A549 (cell line): ENCODE measurements around the gene FOXJ2. TPM values are rescaled to one million over a fixed set of nuclear protein-coding genes. Genes with fewer than 3 reads are reported as not detected.
"Not testable (repeated sequence)": the region's sequence is repeated elsewhere in the genome, so short reads cannot be mapped to it uniquely, and the experiment has no call there.

Experiments
- ATAC-seq, 2 experiments: fragments of 200-7000 bp in 1 of 2; fragments of >200 bp in 1 of 2; cut with Nextera tagmentation in 1 of 2; cut with Tn5 transposase in 1 of 2; 3 replicates each; pipeline versions ENCODE4 v1.8.0 to v1.9.1; 2018 to 2020; ENCODE audit warnings: mild to moderate bottlenecking in 1 of 2, moderate library complexity in 1 of 2
- CTCF ChIA-PET: fragments of 300-600 bp; sonication (Branson Sonifier 250); formaldehyde crosslinking; extraction: SDS; loops from one replicate; lab custom pipeline; 2021; ENCODE audit warnings: antibody characterized with exemption, inconsistent platforms; lab: Yijun Ruan, JAX
- POLR2A ChIA-PET: fragments of 350-600 bp; formaldehyde crosslinking; extraction: SDS; loops from one replicate; lab custom pipeline; 2021; ENCODE audit warnings: antibody characterized with exemption, inconsistent platforms; lab: Yijun Ruan, JAX
- DNase-seq, 2 experiments: peaks; one replicate each; pipeline versions ENCODE4 v3.0.0 to v3.0.0-alpha.2; 2011 to 2016; ENCODE audit warnings: low read depth in 1 of 2, low spot score in 1 of 2
- FAIRE-seq: peaks from 2 replicates; lab custom pipeline; 2011; peaks lifted over from hg19 to GRCh38; lab: Jason Lieb, UNC
- H3K27ac ChIP-seq, 2 experiments: fragments of >200 bp; sonication (Bioruptor Twin); formaldehyde crosslinking; 3 replicates each; pipeline ENCODE4 v1.5.1; 2016 to 2017
- H3K4me1 ChIP-seq: fragments of >200 bp; sonication (Bioruptor Twin); formaldehyde crosslinking; 3 replicates; pipeline ENCODE4 v1.6.1; 2016
- H3K4me2 ChIP-seq: fragments of >200 bp; sonication (Bioruptor Twin); formaldehyde crosslinking; 3 replicates; pipeline ENCODE4 v1.6.1; 2016
- H3K4me3 ChIP-seq: fragments of >200 bp; sonication (Bioruptor Twin); formaldehyde crosslinking; 3 replicates; pipeline ENCODE4 v1.5.1; 2016
- H3K9me3 ChIP-seq: fragments of >200 bp; sonication (Bioruptor Twin); formaldehyde crosslinking; 3 replicates; pipeline ENCODE4 v1.6.1; 2016
- CHD2 ChIP-seq: fragments of 150-350 bp; IDR thresholded peaks from 2 replicates; pipeline ENCODE4 v1.6.1; 2014; ENCODE audit warnings: low read length; ENCODE audit not compliant: partially characterized antibody
- FOSL2 ChIP-seq, 2 experiments: fragments of 450-650 bp in 1 of 2; fragments of >200 bp in 1 of 2; sonication (Bioruptor Twin) in 1 of 2; formaldehyde crosslinking; IDR thresholded peaks; 2 replicates each; pipeline versions ENCODE4 v1.5.0 to v1.6.1; 2016 to 2020; ENCODE audit warnings: mild to moderate bottlenecking in 1 of 2, moderate library complexity in 1 of 2
- GATA3 ChIP-seq: IDR thresholded peaks from 2 replicates; pipeline ENCODE4 v1.6.1; 2012; ENCODE audit warnings: borderline replicate concordance
- HDAC2 ChIP-seq: fragments of 200-600 bp; sonication (generic); IDR thresholded peaks from 2 replicates; pipeline ENCODE4 v1.6.1; 2016
- NPAS2 ChIP-seq: fragments of 250-450 bp; sonication (Bioruptor Pico); IDR thresholded peaks from 2 replicates; pipeline ENCODE4 v1.8.0; 2022; ENCODE audit warnings: mild to moderate bottlenecking, moderate library complexity, borderline replicate concordance
- NR3C1 ChIP-seq: fragments of >200 bp; sonication (Bioruptor Twin); formaldehyde crosslinking; IDR thresholded peaks from 3 replicates; pipeline ENCODE4 v1.6.1; 2017
- PHF8 ChIP-seq: fragments of 200-600 bp; sonication (generic); IDR thresholded peaks from 2 replicates; pipeline ENCODE4 v1.6.1; 2016; ENCODE audit warnings: low read depth, mild to moderate bottlenecking, antibody characterized with exemption, moderate library complexity, borderline replicate concordance
- POLR2A ChIP-seq: IDR thresholded peaks from 2 replicates; pipeline ENCODE4 v1.6.1; 2012; ENCODE audit warnings: mild to moderate bottlenecking, low read length
- POLR2AphosphoS2 ChIP-seq: conservative IDR thresholded peaks from 2 replicates; pipeline ENCODE4 v1.6.1; 2012; ENCODE audit warnings: low read length, improper control_type of control experiment, inconsistent platforms
- RNF2 ChIP-seq: fragments of 200-600 bp; sonication (generic); IDR thresholded peaks from 2 replicates; pipeline ENCODE4 v1.6.1; 2016; ENCODE audit warnings: low read depth, mild to moderate bottlenecking, antibody characterized with exemption, moderate library complexity, borderline replicate concordance
- TP53 ChIP-seq: fragments of 250-450 bp; sonication (Bioruptor Pico); IDR thresholded peaks from 2 replicates; pipeline ENCODE4 v1.5.0; 2021; ENCODE audit warnings: mild to moderate bottlenecking, moderate library complexity
- WGBS: methylation state at CpG from one replicate; pipeline ENCODE4 v1.1.6; 2017; ENCODE audit errors: missing lambda C conversion rate; 5-methylcytosine and 5-hydroxymethylcytosine counted together
- polyA plus RNA-seq, 4 experiments: library from polyadenylated mRNA; depleted of rRNA in 3 of 4; stranded (reverse); fragments of >200 nt; fragmentation: RNase III in 1 of 4; extraction: RNeasy Plus Mini Kit Qiagen cat#74134 plus additional on column Dnase treatment in 1 of 4; gene quantifications; 2 replicates in 3 of 4; 3 replicates in 1 of 4; pipeline ENCODE4 v1.2.3, GENCODE V29; 2011 to 2017
- TF ChIP-seq, protein P1 (sequence below): IDR thresholded peaks from 2 replicates; pipeline ENCODE4 v1.6.1; 2012; ENCODE audit warnings: low read depth, borderline replicate concordance
- TF ChIP-seq, protein P2 (sequence below): fragments of 200-600 bp; sonication (generic); IDR thresholded peaks from 2 replicates; pipeline ENCODE4 v1.6.1; 2016; ENCODE audit warnings: antibody characterized with exemption, mild to moderate bottlenecking, moderate library complexity
- TF ChIP-seq, protein P3 (sequence below): fragments of 250-450 bp; sonication (Bioruptor Pico); IDR thresholded peaks from 2 replicates; pipeline ENCODE4 v1.5.0; 2021; ENCODE audit warnings: mild to moderate bottlenecking, moderate library complexity, borderline replicate concordance
- TF ChIP-seq, protein P4 (sequence below): fragments of 250-450 bp; sonication (Bioruptor Pico); IDR thresholded peaks from 2 replicates; pipeline ENCODE4 v1.5.0; 2020; ENCODE audit warnings: low read depth, mild to moderate bottlenecking, moderate library complexity
- TF ChIP-seq, protein P5 (sequence below): fragments of >200 bp; sonication (Bioruptor Twin); formaldehyde crosslinking; IDR thresholded peaks from 2 replicates; pipeline ENCODE4 v1.6.1; 2016

FOXJ2 gene
- polyA plus RNA-seq, 2 of the 4 experiments (the other 2 are of a cell fraction): 7.0 to 7.4 TPM

DNA sequence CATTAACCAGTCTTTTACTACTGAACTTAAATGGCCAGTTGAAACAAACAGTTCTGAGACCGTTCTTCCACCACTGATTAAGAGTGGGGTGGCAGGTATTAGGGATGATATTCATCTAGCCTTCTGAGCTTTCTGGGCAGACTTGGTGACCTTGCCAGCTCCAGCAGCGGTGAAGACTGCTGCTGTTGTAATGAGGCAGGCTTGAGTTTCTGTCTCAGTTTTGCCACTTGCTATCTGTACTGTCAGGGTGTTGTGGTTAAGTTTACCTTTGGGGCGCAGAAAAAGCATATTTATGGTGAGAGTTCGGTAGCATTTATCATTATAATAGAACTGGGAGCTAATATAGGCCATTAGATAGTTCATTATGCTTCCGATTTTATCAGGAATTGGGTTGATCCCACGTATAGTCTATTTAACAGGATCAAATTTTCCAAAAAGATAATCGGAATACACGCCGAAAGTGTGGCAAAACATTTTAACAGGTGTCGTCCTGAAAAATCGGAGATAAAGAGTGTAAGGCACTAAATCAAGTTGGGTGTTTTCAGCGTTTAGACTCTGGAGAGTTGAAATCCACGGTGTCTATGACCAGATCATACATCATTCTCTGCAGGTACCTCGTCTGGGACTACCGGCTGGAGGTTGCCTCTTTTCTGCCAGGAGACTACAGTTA is 48.9 kb downstream of the FOXJ2 start:
- peaks cover 26% of the 10 kb centered on the region for H3K4me1 ChIP-seq
- no peak for FAIRE-seq
- H3K9me3 ChIP-seq: no peaks in the 10 kb centered on the region
- CTCF ChIA-PET: interaction anchor here (0.8 to 1.4 kb wide), 2 partner anchors 17 to 35 kb away, joined by 4 to 6 read pairs; no protein-coding TSS in a partner anchor
- TF ChIP-seq TP53 (CRISPR knock-in tag) (no peak), POLR2AphosphoS2 (no peak), GATA3 (no peak), RNF2 (no peak), CHD2 (no peak), FOSL2 (IDR thresholded peaks at IDR 0.05) (no peak), FOSL2 (CRISPR knock-in tag; IDR thresholded peaks at IDR 0.05) (no peak), NPAS2 (CRISPR knock-in tag) (no peak), NR3C1 (no peak), HDAC2 (no peak), POLR2A (no peak), PHF8 (no peak; the same call in 1 of the 2 replicates)
- TF ChIP-seq, protein P1, sequence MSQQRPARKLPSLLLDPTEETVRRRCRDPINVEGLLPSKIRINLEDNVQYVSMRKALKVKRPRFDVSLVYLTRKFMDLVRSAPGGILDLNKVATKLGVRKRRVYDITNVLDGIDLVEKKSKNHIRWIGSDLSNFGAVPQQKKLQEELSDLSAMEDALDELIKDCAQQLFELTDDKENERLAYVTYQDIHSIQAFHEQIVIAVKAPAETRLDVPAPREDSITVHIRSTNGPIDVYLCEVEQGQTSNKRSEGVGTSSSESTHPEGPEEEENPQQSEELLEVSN: no peak
- TF ChIP-seq, protein P2, sequence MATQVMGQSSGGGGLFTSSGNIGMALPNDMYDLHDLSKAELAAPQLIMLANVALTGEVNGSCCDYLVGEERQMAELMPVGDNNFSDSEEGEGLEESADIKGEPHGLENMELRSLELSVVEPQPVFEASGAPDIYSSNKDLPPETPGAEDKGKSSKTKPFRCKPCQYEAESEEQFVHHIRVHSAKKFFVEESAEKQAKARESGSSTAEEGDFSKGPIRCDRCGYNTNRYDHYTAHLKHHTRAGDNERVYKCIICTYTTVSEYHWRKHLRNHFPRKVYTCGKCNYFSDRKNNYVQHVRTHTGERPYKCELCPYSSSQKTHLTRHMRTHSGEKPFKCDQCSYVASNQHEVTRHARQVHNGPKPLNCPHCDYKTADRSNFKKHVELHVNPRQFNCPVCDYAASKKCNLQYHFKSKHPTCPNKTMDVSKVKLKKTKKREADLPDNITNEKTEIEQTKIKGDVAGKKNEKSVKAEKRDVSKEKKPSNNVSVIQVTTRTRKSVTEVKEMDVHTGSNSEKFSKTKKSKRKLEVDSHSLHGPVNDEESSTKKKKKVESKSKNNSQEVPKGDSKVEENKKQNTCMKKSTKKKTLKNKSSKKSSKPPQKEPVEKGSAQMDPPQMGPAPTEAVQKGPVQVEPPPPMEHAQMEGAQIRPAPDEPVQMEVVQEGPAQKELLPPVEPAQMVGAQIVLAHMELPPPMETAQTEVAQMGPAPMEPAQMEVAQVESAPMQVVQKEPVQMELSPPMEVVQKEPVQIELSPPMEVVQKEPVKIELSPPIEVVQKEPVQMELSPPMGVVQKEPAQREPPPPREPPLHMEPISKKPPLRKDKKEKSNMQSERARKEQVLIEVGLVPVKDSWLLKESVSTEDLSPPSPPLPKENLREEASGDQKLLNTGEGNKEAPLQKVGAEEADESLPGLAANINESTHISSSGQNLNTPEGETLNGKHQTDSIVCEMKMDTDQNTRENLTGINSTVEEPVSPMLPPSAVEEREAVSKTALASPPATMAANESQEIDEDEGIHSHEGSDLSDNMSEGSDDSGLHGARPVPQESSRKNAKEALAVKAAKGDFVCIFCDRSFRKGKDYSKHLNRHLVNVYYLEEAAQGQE: no peak
- TF ChIP-seq, protein P3, sequence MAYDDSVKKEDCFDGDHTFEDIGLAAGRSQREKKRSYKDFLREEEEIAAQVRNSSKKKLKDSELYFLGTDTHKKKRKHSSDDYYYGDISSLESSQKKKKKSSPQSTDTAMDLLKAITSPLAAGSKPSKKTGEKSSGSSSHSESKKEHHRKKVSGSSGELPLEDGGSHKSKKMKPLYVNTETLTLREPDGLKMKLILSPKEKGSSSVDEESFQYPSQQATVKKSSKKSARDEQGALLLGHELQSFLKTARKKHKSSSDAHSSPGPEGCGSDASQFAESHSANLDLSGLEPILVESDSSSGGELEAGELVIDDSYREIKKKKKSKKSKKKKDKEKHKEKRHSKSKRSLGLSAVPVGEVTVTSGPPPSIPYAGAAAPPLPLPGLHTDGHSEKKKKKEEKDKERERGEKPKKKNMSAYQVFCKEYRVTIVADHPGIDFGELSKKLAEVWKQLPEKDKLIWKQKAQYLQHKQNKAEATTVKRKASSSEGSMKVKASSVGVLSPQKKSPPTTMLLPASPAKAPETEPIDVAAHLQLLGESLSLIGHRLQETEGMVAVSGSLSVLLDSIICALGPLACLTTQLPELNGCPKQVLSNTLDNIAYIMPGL: no peak
- TF ChIP-seq, protein P4, sequence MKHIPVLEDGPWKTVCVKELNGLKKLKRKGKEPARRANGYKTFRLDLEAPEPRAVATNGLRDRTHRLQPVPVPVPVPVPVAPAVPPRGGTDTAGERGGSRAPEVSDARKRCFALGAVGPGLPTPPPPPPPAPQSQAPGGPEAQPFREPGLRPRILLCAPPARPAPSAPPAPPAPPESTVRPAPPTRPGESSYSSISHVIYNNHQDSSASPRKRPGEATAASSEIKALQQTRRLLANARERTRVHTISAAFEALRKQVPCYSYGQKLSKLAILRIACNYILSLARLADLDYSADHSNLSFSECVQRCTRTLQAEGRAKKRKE (CRISPR knock-in tag): no peak
- TF ChIP-seq, all 56 proteins: peak for 0
- H3K4me3 ChIP-seq: peak overlapping the region; percentile 70
- H3K4me2 ChIP-seq: peak overlapping the region; percentile 77
- peak overlapping the region; percentile 90 to 91 for H3K27ac ChIP-seq
- ATAC-seq (no peak), DNase-seq (peak in 1 of 2 experiments; percentile 6)
- POLR2A ChIA-PET: interaction anchor here (0.5 kb wide), 1 partner anchor 55 kb away, joined by 5 read pairs; no protein-coding TSS in a partner anchor
- WGBS: 9% methylated on average over 15 of the region's 15 CpGs

DNA sequence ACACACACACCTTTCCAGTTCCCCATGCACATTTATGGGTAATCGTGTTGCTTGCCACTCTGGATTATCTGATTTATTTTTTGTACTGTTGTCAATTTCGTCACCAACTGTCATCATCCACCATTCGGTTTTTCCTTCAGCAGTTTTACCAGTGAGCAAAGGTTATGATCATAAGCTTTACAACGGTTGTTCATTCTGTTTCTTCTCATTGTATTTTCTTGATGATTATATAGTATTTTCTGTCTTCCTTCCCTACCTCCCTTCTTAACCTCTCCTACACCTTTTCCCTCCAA is 50.2 kb downstream of the FOXJ2 start:
- peak overlapping the region; percentile 90 to 91 for H3K27ac ChIP-seq
- FAIRE-seq (no peak), ATAC-seq (no peak), DNase-seq (no peak)
- WGBS: 3% methylated on average over 4 of the region's 4 CpGs
- peak overlapping the region; percentile 88 for H3K4me2 ChIP-seq
- CTCF ChIA-PET: interaction anchor here (1.8 kb wide), 1 partner anchor 26 kb away, joined by 6 read pairs; no protein-coding TSS in a partner anchor
- POLR2A ChIA-PET: interaction anchor here (1.0 kb wide), 1 partner anchor 16 kb away, joined by 3 read pairs; no protein-coding TSS in a partner anchor
- peaks cover 14% of the 10 kb centered on the region for H3K4me1 ChIP-seq
- no peaks in the 10 kb centered on the region for H3K9me3 ChIP-seq
- TF ChIP-seq, protein P5, sequence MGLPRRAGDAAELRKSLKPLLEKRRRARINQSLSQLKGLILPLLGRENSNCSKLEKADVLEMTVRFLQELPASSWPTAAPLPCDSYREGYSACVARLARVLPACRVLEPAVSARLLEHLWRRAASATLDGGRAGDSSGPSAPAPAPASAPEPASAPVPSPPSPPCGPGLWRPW: no peak
- no peak for TF ChIP-seq GATA3
- H3K4me3 ChIP-seq: peak overlapping the region; percentile 70

DNA sequence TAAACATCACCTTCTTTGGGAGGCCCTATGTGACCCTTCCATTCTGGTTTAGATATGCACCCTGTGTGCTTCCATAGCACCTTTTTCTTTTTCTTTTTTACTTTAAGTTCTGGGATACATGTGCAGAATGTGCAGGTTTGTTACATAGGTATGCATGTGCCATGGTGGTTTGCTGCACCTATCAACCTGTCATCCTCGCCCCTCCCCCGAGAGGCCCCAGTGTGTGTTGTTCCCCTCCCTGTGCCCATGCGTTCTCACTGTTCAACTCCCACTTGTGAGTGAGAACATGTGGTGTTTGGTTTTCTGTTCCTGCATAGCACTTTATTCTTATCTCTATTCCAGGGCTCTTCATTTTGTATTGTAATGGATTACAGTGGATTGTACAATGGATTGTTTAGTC is 51.8 kb downstream of the FOXJ2 start:
- CTCF ChIA-PET: interaction anchor here (0.8 to 1.1 kb wide), 2 partner anchors 38 to 147 kb away, joined by 3 to 5 read pairs; no protein-coding TSS in a partner anchor
- FAIRE-seq, DNase-seq, POLR2A ChIA-PET, H3K4me2 ChIP-seq, H3K4me3 ChIP-seq, H3K27ac ChIP-seq, ATAC-seq, H3K9me3 ChIP-seq: not testable (repeated sequence)
- peaks cover 14% of the 10 kb centered on the region for H3K4me1 ChIP-seq
- 88% methylated on average over 3 of the region's 3 CpGs for WGBS
